HG03469 (cell line): ENCODE results near the gene JUNB.

Experiments used
- ATAC-seq: cut with Tn5 transposase; IDR thresholded peaks from one replicate; pipeline ENCODE4 v1.9.1; 2021; ENCODE audit warnings: mild to moderate bottlenecking, moderate library complexity, moderate number of reproducible peaks; ENCODE audit not compliant: unreplicated experiment

JUNB gene

DNA sequence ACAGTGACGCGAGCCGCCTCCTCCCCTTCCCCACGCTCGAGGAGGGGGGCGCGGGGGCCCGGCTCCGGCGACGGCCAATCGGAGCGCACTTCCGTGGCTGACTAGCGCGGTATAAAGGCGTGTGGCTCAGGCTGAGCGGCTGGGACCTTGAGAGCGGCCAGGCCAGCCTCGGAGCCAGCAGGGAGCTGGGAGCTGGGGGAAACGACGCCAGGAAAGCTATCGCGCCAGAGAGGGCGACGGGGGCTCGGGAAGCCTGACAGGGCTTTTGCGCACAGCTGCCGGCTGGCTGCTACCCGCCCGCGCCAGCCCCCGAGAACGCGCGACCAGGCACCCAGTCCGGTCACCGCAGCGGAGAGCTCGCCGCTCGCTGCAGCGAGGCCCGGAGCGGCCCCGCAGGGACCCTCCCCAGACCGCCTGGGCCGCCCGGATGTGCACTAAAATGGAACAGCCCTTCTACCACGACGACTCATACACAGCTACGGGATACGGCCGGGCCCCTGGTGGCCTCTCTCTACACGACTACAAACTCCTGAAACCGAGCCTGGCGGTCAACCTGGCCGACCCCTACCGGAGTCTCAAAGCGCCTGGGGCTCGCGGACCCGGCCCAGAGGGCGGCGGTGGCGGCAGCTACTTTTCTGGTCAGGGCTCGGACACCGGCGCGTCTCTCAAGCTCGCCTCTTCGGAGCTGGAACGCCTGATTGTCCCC lies at the start of gene JUNB:
Gene JUNB, plus strand, starts transcription at position 142 of the 706 bp plus-strand sequence. Its CDS starts 286 bp downstream, at position 428.
- no peak for ATAC-seq

GRCh38 chr19:12745166-12745897 lies 46.0 kb upstream of the JUNB start:
- no peak for ATAC-seq

DNA sequence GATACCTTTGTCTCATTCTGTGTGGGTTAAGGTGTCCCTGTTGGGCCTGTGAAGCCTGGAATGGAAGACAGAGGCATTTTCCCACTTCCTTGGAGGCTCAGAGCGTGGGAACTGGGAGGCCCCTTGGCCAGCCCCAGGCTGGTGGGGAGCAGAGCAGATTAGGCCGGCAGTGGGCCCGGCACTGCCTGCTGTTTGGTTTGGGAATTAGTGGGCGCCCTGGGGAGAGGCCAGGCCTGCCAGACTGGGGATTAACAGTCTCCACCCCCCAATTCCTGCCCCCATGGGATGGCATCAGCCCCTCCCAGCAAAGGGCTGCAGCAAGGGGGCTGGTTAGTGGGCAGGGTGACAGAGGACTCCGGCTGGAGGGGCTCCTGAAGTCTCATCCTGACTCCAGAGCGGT lies 42.8 kb upstream of the JUNB start:
- ATAC-seq, result no peak

- no peak for ATAC-seq
Observed at GRCh38 chr19:12749938-12750521, 41.3 kb upstream of the JUNB start.

GRCh38 chr19:12750851-12751250 lies 40.4 kb upstream of the JUNB start:
- ATAC-seq, result no peak

DNA sequence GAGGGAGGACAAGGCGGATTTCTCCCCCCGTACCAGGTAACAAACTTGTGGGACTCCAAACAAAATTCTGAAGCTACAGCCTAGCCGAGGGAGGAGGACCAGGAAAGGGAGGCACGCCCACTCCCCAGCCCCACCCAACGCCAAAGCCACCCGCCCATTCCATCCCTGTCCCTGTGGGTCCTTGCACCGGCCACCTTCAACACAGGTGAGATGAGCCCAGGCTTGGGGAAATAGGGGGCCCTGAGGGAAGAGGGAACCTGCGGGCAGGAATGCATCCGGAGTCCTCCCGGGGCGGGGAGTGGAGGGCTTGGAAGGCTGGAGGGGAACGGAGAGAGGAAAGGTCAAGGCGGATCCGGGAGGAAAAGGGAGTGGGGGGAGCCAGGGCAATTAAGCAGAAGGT lies 39.7 kb upstream of the JUNB start, which contains the start of gene BEST2:
Gene BEST2, plus strand, starts transcription at position 157 of the 400 bp plus-strand sequence. CDS start 802 bp downstream, outside the sequence.
- ATAC-seq, result no peak

DNA sequence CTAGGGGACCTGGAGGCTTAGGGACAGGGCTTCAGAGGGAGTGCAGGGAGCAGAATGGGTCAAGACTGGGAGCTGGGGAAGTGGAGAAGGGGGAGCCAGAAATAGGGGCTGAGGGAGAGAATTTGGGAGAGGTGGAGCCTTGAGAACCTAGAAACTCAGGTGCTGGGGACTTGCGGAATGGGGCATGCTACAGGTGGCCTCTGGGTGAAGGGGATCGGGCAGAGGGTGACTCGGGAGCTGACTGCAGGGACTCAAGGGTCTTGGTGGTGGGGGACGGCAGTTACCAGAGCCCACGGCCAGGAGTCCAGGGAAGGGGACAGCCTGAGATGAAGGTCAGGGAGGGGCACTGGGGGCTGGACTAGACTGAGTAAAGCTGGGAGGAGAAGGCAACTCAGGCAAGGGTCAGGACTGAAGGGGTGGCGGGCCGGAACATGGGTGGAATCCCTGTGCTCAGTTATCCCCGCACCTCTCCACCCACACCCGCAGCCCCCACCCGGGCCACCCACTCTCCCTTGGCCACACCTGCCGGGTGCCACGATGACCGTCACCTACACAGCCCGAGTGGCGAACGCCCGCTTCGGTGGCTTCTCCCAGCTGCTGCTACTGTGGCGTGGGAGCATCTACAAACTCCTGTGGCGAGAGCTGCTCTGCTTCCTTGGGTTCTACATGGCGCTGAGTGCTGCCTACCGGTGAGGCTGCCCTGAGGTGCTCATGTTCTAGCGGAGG lies 39.1 kb upstream of the JUNB start:
- no peak for ATAC-seq

DNA sequence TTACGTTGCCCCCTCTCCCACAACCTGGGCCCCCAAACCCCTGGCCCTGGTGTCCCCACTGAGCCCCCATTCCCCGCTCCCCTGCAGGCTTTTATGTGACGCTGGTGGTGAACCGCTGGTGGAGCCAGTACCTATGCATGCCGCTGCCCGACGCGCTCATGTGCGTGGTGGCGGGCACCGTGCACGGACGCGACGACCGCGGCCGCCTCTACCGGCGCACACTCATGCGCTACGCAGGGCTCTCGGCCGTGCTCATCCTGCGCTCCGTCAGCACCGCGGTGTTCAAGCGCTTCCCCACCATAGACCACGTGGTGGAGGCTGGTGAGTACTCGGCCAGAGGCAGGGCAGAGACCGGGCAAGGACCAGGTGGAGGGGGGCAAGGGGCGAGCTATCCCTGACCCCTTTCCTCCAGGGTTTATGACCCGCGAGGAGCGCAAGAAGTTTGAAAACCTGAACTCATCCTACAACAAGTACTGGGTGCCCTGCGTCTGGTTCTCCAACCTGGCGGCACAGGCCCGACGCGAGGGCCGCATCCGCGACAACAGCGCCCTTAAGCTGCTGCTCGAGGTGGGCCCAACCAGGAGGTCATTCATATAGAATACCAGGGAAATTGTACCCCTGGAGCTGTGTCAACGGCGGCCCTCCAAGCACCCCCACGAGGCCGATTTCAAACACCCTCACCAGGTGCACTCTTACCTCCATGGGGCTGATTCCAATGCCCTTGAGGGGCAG lies 36.7 kb upstream of the JUNB start:
- ATAC-seq, result no peak

DNA sequence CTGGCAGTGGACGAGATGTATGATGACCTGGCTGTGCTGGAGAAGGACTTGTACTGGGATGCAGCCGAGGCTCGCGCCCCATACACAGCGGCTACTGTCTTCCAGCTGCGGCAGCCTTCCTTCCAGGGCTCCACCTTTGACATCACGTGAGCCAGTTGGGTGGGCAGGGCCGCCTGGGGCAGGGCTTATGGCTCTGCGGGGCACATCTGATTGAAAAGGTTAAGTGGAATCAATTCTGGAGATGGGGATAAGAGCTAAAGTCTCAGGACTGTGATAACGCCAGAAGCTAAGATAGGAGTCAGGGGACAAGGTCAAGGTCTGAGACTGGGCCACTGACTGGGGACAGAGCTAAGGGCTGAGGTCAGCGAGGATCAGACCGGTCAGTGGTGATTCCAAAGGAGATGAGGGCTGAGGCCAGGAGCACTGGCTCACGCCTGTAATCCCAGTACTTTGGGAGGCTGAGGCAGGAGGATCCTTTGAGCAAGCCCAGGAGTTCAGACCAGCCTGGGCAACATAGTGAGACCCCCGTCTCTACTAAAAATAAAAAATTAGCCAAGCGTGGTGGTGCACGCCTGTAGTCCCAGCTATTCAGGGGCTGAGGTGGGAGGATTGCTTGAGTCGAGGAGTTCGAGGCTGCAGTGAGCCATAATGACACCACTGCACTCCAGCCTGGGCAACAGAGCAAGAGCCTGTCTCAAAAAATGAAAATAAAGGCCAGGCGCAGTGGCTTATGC lies 35.0 kb upstream of the JUNB start:
- ATAC-seq, result no peak

- ATAC-seq, result no peak
Observed at GRCh38 chr19:12757544-12758274, 33.6 kb upstream of the JUNB start.

GRCh38 chr19:12759686-12760085 lies 31.6 kb upstream of the JUNB start:
- no peak for ATAC-seq

- no peak for ATAC-seq
Observed at GRCh38 chr19:12763100-12763499, 28.2 kb upstream of the JUNB start.

- ATAC-seq, result no peak
Observed at GRCh38 chr19:12764698-12765097, 26.6 kb upstream of the JUNB start.

- no peak for ATAC-seq
Observed at GRCh38 chr19:12766051-12766521, 25.2 kb upstream of the JUNB start.

GRCh38 chr19:12767150-12767549 lies 24.1 kb upstream of the JUNB start:
- no peak for ATAC-seq

DNA sequence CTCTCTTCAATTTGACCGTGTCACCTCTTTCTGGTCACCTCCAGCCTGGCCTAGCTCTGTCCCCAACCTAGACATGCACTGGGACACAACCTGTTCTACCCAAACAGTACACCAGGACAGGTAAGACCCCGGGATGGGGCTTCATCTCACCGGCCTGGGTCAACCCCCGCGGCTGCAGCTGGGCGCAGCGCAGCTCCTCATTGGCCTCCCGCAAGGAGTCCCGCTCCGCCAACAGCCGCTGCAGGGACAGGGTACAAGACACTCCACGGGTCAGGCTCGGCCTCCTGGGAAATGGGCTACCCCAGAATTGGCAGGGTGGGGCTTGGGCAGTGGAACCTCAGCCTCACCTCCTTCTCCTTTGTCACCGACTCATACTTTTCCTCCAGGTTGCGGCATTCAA lies 23.6 kb upstream of the JUNB start:
- ATAC-seq, result no peak

DNA sequence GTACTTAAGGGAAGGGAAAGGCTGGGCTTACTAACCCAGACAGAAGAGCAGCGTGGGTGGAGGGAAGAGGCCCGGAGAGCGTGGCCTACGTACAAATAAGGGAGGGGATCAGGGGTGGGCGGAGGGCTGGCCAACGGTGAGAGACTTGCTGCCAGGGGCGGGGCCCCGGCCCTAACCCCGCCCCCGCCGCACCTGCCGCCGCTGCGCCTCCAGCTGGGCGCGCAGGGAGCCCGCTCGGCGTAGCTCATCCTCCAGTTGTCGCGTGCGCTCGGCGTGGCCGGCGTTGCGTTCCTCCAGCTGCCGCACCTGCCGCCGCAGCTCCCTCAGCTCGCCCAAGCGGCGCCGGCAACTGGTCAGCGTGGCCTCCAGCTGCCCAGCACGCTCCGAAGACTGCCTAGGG lies 21.6 kb upstream of the JUNB start:
- ATAC-seq, result no peak

- ATAC-seq, result no peak
Observed at GRCh38 chr19:12770922-12771321, 20.4 kb upstream of the JUNB start.

- no peak for ATAC-seq
Observed at GRCh38 chr19:12772323-12772722, 19.0 kb upstream of the JUNB start.
